GM12878 (cell line): ENCODE measurements around the gene MED13.

Experiments
- NFIC ChIP-seq: IDR thresholded peaks from 2 replicates; pipeline ENCODE4 v1.6.1; 2012; ENCODE audit warnings: low read depth, mild to moderate bottlenecking, inconsistent platforms, low read length, moderate library complexity
- TF ChIP-seq, protein P1 (sequence below): IDR thresholded peaks from 2 replicates; pipeline ENCODE4 v1.6.1; 2011; ENCODE audit warnings: low read depth, low read length, improper control_type of control experiment, borderline replicate concordance

DNA sequence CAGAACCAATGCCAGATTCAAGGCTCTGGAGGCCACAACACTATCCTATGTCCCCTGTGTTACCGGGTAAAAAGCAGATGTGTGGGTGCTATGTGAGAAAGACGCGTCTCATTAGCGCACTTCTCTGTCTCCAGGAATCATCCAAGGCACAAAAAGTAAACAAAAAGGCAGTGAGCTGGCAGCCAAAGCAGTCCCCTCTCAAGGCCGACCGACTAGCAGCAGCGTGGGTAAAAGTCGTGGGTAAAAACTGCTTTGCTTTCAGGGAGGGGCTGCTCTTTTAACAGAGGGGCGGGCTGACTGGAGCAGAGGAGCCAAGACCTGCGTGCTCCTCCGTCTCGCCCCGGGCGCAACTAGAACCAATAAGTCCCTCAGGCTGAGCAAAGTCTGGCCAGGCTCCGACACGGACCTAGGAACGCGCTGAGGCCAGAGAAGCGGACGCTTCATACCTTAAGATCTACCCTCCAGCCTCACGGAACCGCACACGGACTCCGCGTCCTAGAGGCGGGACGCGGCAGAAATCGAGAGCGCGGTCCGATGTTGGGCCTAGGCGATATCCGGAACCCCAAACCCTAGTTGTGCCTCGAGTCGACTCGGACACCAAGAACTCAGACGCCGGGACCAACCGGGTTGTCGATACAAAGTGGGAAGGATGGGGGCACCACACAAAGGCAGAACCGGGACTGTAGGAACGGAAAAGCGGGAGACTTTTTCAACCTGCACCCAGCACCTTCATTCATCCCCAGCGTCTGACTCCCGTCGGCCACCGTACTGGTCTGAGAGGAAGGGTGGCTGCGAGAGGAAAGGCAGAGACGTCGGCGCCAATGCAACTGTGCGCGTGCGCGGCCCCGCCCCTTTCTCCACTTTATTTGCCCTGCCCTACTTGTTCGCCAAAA lies 137.6 kb downstream of the MED13 start, which contains the start of gene INTS2:
- TF ChIP-seq, protein P1, sequence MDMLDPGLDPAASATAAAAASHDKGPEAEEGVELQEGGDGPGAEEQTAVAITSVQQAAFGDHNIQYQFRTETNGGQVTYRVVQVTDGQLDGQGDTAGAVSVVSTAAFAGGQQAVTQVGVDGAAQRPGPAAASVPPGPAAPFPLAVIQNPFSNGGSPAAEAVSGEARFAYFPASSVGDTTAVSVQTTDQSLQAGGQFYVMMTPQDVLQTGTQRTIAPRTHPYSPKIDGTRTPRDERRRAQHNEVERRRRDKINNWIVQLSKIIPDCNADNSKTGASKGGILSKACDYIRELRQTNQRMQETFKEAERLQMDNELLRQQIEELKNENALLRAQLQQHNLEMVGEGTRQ: no peak
- no peak for TF ChIP-seq NFIC
